Stimulated activated naive B cell treated with anti-CD40 and anti-IgM and Interleukin-4, amounts not matched to agents 10 μg/mL and 1 μg/mL and 100 μg/mL, for 72 hours (primary cell): ENCODE results near the gene CTCFL.

ENCODE experiments used
- ATAC-seq, 2 donors: fragments of 150-1000 bp; cut with Tn5 transposase; replicated peaks; 2 replicates each; pipeline ENCODE4 v1.10.0; 2021; ENCODE audit warnings: moderate library complexity in 1 of 2
- DNase-seq: peaks from one replicate; pipeline ENCODE4 v3.0.0; 2021
- H3K27ac Mint-ChIP-seq: one replicate; pipeline ENCODE4 v1.8.0; 2022; ENCODE audit warnings: mild to moderate bottlenecking, mixed read lengths
- H3K27me3 Mint-ChIP-seq, 2 donors: one replicate each; pipeline ENCODE4 v1.8.0; 2022; ENCODE audit warnings: mixed read lengths in 2 of 2
- H3K36me3 Mint-ChIP-seq, 2 donors: one replicate each; pipeline ENCODE4 v1.8.0; 2022; ENCODE audit warnings: mixed read lengths in 2 of 2, mild to moderate bottlenecking in 1 of 2
- H3K4me1 Mint-ChIP-seq, 2 donors: one replicate each; pipeline ENCODE4 v1.8.0; 2022; ENCODE audit warnings: mixed read lengths in 2 of 2, mild to moderate bottlenecking in 1 of 2
- H3K4me3 Mint-ChIP-seq, 2 donors: one replicate each; pipeline ENCODE4 v1.8.0; 2022; ENCODE audit warnings: mild to moderate bottlenecking in 2 of 2, mixed read lengths in 2 of 2, moderate library complexity in 1 of 2
- H3K9me3 Mint-ChIP-seq, 2 donors: one replicate each; pipeline ENCODE4 v1.8.0; 2022; ENCODE audit warnings: mixed read lengths in 2 of 2, mild to moderate bottlenecking in 1 of 2

Gene CTCFL

DNA sequence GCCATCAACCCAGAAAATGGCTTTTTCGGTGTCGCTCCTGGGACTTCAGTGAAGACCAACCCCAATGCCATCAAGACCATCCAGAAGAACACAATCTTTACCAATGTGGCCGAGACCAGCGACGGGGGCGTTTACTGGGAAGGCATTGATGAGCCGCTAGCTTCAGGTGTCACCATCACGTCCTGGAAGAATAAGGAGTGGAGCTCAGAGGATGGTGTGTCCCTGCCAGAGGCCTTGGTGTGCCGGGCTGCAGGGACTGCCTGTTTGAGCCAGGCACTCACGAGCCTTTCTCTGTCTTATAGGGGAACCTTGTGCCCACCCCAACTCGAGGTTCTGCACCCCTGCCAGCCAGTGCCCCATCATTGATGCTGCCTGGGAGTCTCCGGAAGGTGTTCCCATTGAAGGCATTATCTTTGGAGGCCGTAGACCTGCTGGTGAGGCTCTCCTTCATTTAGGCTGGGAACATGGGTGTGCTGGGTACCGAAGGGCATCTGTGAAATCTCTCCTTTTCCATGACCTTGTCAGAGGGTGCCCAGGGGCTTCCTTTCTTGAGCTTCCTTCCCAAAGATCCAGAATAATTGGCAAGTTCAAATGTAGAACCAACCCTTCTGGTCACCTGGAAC is 39.4 kb upstream of the CTCFL start:
- DNase-seq (no peak), ATAC-seq (no peak)
- Mint-ChIP-seq H3K27me3 (peaks cover 40 to 48% of the 10 kb centered on the region in 2 donors), H3K4me3 (no peak overlapping the region), H3K36me3 (no peaks in the 10 kb centered on the region), H3K9me3 (no peaks in the 10 kb centered on the region), H3K27ac (no peak overlapping the region), H3K4me1 (no peaks in the 10 kb centered on the region)

DNA sequence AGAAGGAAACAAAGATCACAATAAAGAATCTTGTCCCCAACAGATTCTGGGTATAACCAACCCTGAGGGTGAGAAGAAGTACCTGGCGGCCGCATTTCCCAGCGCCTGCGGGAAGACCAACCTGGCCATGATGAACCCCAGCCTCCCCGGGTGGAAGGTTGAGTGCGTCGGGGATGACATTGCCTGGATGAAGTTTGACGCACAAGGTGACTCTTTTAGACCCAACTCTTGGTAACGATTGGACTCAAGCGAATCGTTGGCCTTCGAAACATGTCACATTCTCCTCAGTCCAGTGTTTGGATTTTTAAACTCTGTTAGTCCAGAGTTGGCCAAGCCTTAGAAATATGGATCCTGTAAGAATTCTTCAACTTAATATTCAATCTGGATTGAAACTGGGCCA is 38.6 kb upstream of the CTCFL start:
- Mint-ChIP-seq H3K9me3 (no peaks in the 10 kb centered on the region), H3K27me3 (peaks cover 39 to 46% of the 10 kb centered on the region in 2 donors)
- no peak for ATAC-seq

DNA sequence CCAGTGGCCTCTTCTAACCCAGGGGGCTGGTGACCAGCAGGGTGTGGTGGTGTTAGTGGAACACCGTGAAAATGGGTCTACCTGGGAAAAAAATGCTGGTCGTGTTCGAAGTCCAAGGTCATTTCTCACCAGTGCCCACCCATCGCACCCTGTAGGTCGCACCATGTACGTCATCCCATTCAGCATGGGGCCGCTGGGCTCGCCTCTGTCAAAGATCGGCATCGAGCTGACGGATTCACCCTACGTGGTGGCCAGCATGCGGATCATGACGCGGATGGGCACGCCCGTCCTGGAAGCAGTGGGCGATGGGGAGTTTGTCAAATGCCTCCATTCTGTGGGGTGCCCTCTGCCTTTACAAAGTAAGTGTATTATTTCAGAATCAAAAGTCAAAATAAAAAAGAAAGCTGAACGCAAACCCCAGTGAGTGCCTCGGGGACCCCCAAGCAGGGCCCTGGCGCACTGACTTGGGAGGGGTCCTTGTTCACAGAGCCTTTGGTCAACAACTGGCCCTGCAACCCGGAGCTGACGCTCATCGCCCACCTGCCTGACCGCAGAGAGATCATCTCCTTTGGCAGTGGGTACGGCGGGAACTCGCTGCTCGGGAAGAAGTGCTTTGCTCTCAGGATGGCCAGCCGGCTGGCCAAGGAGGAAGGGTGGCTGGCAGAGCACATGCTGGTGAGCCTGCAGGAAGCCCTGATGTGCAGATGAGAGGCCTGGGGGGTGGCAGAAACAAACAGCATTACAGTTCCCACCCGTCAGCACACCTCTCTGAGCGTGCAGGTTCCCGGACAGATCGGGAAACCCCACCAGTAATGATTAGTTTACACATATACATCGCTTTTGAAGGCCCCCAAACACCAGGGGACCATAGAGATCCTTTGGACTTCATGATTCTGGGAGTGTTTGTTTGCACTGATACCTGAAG is 37.9 kb upstream of the CTCFL start:
- no peak for ATAC-seq
- Mint-ChIP-seq H3K27ac (no peak overlapping the region), H3K9me3 (no peaks in the 10 kb centered on the region), H3K4me3 (no peak overlapping the region), H3K4me1 (no peaks in the 10 kb centered on the region), H3K27me3 (peaks cover 35 to 41% of the 10 kb centered on the region in 2 donors), H3K36me3 (no peaks in the 10 kb centered on the region)
- DNase-seq, result no peak

More for the DNA sequence above, 38.6 kb upstream of the CTCFL start:
- Mint-ChIP-seq H3K36me3 (no peaks in the 10 kb centered on the region), H3K4me3 (no peak overlapping the region), H3K4me1 (no peaks in the 10 kb centered on the region), H3K27ac (no peak overlapping the region)
- no peak for DNase-seq

DNA sequence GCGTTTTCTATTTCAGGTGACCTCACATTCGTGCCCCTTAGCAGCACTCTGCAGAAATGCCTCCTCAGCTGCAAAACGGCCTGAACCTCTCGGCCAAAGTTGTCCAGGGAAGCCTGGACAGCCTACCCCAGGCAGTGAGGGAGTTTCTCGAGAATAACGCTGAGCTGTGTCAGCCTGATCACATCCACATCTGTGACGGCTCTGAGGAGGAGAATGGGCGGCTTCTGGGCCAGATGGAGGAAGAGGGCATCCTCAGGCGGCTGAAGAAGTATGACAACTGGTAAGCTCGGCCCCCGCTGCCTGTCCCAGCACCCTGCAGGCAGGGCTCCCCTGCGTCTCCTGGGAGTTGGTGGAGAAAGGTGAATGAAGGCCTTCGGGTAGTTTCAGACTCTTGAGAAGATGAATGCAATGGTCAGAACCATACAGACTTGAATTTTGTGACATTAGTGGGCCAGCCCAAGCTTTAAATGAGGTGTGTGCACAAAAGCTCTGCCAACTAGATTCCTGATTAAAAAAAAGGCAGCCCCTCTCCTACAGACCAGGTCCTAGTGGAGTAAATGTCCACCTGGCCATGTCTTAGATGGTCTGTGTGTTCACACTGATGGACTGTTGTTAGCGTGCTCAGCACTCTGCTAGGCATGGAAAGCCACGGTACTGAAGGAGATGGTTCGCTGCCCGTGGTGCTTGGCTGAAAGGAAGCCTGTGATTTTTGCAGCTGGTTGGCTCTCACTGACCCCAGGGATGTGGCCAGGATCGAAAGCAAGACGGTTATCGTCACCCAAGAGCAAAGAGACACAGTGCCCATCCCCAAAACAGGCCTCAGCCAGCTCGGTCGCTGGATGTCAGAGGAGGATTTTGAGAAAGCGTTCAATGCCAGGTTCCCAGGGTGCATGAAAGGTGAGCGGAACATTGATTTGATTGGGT is 36.7 kb upstream of the CTCFL start:
- H3K9me3 Mint-ChIP-seq, result no peaks in the 10 kb centered on the region
- no peaks in the 10 kb centered on the region for H3K36me3 Mint-ChIP-seq
- no peaks in the 10 kb centered on the region for H3K4me1 Mint-ChIP-seq
- DNase-seq (no peak), ATAC-seq (no peak)
- no peak overlapping the region for H3K27ac Mint-ChIP-seq
- H3K27me3 Mint-ChIP-seq, result peaks cover 40 to 44% of the 10 kb centered on the region in 2 donors
- no peak overlapping the region for H3K4me3 Mint-ChIP-seq

DNA sequence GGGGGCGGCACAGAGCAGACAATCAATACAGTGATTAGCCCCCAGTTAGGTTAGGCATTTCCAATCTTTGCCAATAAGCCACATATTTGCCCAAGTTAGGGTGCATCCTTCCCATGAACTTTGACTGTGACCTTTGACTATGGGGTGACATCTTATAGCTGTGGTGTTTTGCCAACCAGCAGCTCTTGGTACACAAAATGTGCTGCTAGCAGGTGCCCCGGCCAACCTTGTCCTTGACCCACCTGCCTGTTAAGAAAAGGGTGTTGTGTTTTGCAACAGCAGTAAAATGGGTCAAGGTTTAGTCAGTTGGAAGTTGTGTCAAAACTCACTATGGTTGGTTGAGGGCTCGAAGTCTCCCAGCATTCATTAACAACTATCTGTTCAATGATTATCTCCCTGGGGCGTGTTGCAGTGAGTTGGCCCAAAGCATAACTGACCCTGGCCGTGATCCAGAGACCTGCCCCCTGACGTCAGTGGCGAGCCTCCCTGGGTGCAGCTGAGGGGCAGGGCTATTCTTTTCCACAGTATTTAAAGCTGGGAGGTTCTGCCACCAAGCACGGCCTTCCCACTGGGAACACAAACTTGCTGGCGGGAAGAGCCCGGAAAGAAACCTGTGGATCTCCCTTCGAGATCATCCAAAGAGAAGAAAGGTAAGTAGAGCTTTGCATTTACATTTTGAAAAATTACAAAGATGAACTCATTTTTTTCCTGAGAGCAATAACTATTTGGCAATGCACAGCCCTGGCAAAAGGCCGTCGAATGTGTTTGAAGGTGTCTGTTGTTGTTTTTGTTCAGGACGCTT is 35.8 kb upstream of the CTCFL start, which contains the start of gene PCK1:
TSS of gene PCK1 (plus strand) at position 557 of the 802 bp plus-strand sequence. CDS start 302 bp downstream, outside the sequence.
- ATAC-seq, result no peak
- DNase-seq, result no peak
- Mint-ChIP-seq H3K27me3 (peaks cover 40 to 49% of the 10 kb centered on the region in 2 donors), H3K4me1 (no peaks in the 10 kb centered on the region), H3K27ac (no peak within 1 kb of the TSS), H3K4me3 (no peak within 1 kb of the TSS), H3K9me3 (no peaks in the 10 kb centered on the region), H3K36me3 (no peaks in the 10 kb centered on the region)

DNA sequence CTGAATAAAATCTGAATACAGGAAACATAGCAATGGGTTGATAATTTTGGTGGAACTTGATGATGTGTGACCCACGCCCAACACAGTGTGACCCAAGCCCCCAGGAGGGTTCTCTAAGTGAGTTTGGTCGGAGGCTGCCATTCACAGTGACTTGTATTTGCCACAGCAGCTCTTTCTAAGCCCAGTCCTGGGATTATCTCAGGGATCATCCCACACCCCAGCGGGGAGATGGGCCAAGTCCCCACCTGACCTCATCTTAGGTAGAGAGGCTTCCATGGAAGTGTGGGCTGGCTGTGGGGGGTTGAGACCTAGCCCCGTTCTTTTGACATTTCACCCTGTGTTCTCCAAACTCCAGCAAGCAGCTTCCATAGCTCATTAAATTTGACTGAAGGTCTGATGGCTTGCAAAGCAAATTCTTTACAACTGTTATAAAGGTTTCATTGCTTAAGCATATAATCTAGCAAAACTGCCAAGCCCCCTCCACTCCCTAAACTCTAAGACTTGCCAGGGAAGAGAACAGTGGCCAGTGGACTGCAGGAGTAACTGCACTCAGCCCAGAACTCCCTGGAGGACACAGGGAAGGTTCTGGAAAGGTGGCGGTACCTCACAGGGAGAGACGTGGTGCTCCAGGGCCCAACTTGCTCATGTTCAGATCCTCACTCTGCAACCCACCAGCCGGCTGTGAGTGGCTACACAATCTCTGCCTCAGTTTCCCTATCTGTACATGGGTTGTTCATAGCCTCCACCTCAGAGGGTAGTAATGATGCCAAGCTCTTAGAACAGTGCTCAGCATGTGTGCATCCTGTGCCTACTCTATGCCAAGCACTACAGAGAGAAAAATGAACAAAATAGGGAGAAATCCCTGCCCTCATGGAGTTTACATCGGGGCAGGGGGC is 35.0 kb upstream of the CTCFL start:
- ATAC-seq, result no peak
- no peak overlapping the region for H3K4me3 Mint-ChIP-seq

DNA sequence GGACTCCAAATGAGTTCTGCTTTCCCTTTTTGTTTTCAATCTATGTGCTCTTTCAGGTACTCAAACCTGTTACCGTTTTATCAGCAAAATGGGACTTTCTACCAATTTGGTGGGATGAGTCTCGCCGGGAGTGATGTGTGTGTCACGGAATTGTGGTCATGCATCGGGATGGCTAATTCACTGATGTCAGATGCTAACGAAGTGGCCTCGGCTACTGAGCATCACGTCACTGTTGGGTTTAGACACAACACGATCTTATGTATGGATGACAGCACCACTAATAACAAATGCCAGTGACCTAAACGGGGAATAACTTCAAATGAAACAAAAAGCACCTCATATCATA is 34.3 kb upstream of the CTCFL start:
- Mint-ChIP-seq H3K4me3 (no peak overlapping the region), H3K9me3 (no peaks in the 10 kb centered on the region), H3K27me3 (peaks cover 27 to 53% of the 10 kb centered on the region in 2 donors)

More for the DNA sequence above, 35.0 kb upstream of the CTCFL start:
- no peaks in the 10 kb centered on the region for H3K9me3 Mint-ChIP-seq
- H3K36me3 Mint-ChIP-seq, result no peaks in the 10 kb centered on the region
- peaks cover 31 to 51% of the 10 kb centered on the region in 2 donors for H3K27me3 Mint-ChIP-seq
- no peaks in the 10 kb centered on the region for H3K4me1 Mint-ChIP-seq
- no peak overlapping the region for H3K27ac Mint-ChIP-seq
- DNase-seq, result no peak

DNA sequence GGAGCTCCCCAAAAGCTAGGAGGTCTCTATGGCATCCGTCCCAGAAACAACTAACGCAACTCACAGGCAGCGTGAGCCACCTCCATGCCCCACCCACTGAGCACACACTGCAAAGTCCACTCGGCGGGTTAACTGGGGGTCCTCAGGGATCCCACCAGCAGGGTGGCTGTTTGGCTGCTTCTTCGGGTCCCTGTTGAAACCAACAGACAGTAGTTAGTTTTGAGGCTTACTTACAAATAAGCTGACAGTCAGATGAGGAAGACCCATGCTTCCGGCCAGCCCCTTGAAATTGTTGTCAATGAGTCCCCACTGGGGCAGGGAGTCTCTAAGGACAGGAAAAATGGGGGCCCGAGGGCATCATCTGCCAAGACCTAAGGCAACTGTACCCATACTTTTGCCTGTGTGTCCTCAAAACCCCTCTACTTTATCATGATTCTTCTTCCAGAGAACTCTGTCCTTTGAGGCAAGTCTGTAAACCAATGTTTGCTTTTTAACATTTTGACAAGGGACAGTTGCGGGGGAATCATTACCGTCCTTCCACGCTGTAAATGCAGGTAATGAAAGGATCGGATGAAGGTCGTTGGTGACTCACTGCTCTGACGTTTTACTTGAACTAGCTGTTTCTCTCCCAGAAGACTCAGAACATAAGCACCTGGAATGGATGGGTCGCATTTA is 33.8 kb upstream of the CTCFL start:
- no peaks in the 10 kb centered on the region for H3K36me3 Mint-ChIP-seq
- no peaks in the 10 kb centered on the region for H3K9me3 Mint-ChIP-seq
- H3K27ac Mint-ChIP-seq, result no peak overlapping the region
- H3K4me3 Mint-ChIP-seq, result no peak overlapping the region
- no peak for DNase-seq
- no peaks in the 10 kb centered on the region for H3K4me1 Mint-ChIP-seq
- ATAC-seq, result no peak
- H3K27me3 Mint-ChIP-seq, result peaks cover 30 to 54% of the 10 kb centered on the region in 2 donors

More for the DNA sequence above, 34.3 kb upstream of the CTCFL start:
- ATAC-seq (no peak), DNase-seq (no peak)
- H3K27ac Mint-ChIP-seq, result no peak overlapping the region
- H3K36me3 Mint-ChIP-seq, result no peaks in the 10 kb centered on the region
- H3K4me1 Mint-ChIP-seq, result no peaks in the 10 kb centered on the region

DNA sequence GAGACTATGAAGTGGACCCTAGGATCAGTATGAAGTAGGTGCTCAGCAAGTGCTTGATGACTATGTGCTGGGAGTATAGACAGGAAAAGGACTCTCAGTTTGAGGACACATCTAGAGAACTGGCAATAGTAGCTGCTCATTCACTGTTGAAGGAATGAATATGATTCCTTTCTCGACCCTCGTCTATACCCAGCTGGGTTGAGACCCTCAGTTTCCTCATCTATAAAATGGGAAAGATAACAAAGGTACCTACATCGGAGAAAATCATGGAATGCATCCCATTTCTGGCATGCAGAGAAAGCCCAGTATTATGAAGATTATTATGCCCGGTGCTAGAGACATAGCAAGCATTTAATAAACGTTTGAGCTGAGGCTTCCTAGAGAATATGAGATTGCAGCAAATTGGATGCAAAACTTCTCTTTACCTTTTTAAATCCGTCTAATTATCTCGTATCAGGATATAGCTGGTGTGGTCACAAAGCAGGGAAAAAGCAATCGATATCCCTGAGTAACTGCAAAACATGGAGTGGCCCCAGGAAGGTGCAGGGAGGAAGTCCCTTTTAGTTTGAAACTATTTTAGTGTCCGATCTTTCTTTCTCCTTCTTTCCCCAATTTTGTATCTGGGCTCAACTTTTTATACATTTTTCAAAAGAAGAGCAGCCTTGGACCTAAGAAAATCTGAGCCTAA is 33.1 kb upstream of the CTCFL start:
- Mint-ChIP-seq H3K4me1 (no peaks in the 10 kb centered on the region), H3K36me3 (no peaks in the 10 kb centered on the region), H3K4me3 (no peak overlapping the region), H3K27ac (no peak overlapping the region), H3K27me3 (peaks cover 30 to 51% of the 10 kb centered on the region in 2 donors), H3K9me3 (no peaks in the 10 kb centered on the region)
- DNase-seq, result no peak
- ATAC-seq, result no peak

DNA sequence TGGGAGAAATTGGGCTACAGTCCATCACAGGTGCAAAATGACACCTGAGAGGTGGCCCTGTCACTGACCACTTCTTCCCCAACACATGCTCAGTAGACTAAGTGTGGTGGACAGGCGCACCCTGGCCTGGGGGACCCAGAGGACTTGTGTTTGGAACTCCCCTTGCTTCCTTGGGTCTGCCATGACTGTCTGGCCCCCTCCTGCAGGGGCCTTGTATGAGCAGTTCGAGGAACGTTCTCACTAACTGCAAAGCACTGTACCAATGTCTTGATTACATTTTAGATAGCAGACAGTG is 32.0 kb upstream of the CTCFL start:
- no peak overlapping the region for H3K27ac Mint-ChIP-seq
- no peak for DNase-seq
- H3K36me3 Mint-ChIP-seq, result no peaks in the 10 kb centered on the region
- no peaks in the 10 kb centered on the region for H3K9me3 Mint-ChIP-seq
- H3K4me1 Mint-ChIP-seq, result no peaks in the 10 kb centered on the region
- H3K4me3 Mint-ChIP-seq, result no peak overlapping the region
- H3K27me3 Mint-ChIP-seq, result peaks cover 28 to 51% of the 10 kb centered on the region in 2 donors
- ATAC-seq, result no peak

DNA sequence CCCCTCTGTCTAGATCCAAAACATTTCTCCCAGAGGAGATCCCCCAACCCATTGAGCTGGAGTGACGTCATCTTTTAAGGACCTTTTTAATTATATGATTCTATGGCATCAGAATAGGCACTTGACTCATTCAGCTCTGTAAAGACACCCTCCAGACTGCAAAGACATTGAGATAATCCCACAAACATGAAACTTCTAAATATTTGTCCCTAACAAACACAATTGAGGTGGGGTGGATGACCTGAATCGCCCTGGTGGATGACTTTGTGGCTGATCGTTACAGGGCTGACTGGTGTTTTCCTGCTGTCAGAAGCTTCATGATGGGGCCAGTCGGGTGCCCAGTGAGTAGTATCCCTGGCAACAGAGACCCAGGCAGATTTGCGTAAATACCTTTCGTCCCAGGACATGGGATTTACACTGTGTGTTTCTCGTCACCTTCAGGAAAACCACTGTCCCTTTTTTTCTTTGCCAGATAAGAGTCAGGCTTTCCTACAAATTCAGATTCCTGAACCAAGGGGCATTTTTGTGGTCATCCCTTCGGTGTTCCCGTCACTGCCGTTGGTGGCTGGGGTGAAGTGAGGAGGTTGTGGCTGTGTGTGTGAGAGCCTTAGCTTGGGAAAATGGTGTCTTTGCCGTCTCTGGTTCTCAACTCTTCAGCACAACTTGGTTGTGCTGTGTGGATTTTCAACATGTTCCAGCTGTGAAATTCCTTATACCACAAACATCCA is 30.7 kb upstream of the CTCFL start:
- Mint-ChIP-seq H3K36me3 (no peaks in the 10 kb centered on the region), H3K27me3 (peaks cover 32 to 51% of the 10 kb centered on the region in 2 donors), H3K9me3 (no peaks in the 10 kb centered on the region), H3K27ac (no peak overlapping the region), H3K4me1 (no peaks in the 10 kb centered on the region), H3K4me3 (no peak overlapping the region)
- no peak for ATAC-seq
- DNase-seq, result no peak
